ENCODE results near the gene WIPF2. TPM values are rescaled to one million over a fixed set of nuclear protein-coding genes. Genes with fewer than 3 reads are reported as not detected.

The WIPF2 gene
- total RNA-seq, 1 donor, result 11.2 TPM

DNA sequence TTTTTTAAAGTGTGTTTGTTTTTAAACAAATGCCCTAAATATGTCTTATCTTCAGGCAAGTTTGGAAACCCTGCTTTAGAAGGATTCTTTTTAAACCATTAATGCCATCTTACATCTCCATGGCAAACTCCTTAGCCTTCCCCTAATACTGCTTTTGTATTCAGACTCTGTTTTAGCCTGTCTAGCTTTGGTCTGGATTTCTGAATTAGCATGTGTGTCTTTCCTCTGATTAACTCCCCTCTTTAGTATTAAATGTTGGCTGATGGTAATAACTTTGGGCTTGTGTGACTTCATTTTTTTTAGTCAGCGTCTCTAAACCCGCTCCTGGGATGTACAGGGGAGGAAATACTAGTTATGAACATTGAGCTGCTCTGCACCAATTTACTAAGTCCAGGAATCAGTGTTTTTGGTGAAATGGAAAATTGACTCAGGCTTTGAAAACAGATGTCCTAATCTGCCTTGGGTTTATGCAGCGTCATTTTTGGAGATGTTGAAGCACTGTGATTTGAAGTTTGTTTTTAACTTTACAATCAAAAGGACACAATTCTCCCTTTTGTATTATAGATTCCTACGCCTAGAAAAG, 22.2 kb downstream of the WIPF2 start:
- no peak for DNase-seq (ENCODE audit: low read depth)
- TF ChIP-seq, protein P1, sequence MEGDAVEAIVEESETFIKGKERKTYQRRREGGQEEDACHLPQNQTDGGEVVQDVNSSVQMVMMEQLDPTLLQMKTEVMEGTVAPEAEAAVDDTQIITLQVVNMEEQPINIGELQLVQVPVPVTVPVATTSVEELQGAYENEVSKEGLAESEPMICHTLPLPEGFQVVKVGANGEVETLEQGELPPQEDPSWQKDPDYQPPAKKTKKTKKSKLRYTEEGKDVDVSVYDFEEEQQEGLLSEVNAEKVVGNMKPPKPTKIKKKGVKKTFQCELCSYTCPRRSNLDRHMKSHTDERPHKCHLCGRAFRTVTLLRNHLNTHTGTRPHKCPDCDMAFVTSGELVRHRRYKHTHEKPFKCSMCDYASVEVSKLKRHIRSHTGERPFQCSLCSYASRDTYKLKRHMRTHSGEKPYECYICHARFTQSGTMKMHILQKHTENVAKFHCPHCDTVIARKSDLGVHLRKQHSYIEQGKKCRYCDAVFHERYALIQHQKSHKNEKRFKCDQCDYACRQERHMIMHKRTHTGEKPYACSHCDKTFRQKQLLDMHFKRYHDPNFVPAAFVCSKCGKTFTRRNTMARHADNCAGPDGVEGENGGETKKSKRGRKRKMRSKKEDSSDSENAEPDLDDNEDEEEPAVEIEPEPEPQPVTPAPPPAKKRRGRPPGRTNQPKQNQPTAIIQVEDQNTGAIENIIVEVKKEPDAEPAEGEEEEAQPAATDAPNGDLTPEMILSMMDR (IDR thresholded peaks at IDR 0.05; ENCODE audit: insufficient read depth, low read depth, low read length), result no peak
- no peak overlapping the region for H3K4me3 ChIP-seq (ENCODE audit: low read depth, low read length)

DNA sequence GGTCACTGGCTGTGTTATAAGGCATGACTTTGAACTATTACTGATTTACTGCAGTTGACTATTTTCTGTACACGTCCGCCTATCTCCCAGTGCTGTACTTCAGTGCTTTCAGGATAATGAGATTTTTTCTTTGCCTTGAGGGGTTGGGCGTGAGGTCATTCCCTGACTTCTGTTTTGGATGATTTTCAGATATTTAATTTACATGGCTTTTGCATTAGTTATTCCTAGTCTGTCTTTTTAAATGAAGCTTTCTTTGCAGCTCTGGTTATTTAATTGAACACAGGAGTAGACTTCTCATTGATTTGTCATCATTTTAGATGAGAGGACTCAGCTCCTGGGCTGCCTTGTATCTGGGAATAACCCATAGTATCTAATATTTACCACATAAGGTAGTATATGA, 23.7 kb downstream of the WIPF2 start:
- H3K4me3 ChIP-seq (ENCODE audit: low read depth, low read length), result no peak overlapping the region
- peak; percentile 16 for DNase-seq (ENCODE audit: low read depth)
- TF ChIP-seq, protein P1 (IDR thresholded peaks at IDR 0.05; ENCODE audit: insufficient read depth, low read depth, low read length), result no peak

DNA sequence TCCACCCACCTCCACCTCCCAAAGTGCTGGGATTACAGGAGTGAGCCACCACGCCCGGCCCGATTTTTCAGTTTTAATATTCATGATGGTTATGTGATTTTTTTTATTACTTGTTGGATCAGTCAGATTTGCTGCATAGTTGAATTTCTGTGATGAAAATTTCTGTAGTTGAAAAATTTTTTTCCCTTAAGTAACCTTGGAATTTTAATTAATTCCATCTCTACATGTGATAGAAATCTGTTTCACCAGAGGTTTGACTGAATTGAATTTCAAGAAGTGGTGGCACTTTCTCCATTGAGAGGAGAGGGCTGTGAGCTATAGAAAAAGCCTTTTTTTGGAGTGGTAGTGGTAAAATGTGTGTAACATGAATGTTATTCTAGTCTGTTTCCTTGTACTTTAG, 24.7 kb downstream of the WIPF2 start:
- TF ChIP-seq, protein P1 (IDR thresholded peaks at IDR 0.05; ENCODE audit: insufficient read depth, low read depth, low read length), result no peak
- no peak overlapping the region for H3K4me3 ChIP-seq (ENCODE audit: low read depth, low read length)
- DNase-seq (ENCODE audit: low read depth), result no peak

DNA sequence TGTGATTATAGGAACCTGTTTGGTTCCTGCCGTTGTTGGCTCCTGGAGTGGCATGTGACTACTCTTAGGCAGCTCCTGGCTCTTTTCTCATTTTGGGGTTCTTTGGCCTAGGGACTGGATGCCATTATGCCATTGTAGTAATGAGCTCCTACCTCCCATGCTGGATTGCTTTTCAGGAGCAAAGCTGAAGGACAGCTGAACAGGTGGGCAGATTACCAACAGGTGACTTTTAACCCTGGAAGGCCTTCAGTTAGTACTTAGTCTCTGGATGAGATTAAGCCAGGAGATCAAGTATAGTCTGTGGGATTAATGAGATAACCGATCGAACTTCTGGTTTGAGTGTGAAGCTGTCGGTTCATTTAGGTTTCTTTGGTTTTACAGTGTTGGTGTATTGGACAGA, 25.2 kb downstream of the WIPF2 start:
- H3K4me3 ChIP-seq (ENCODE audit: low read depth, low read length), result no peak overlapping the region
- TF ChIP-seq, protein P1 (IDR thresholded peaks at IDR 0.05; ENCODE audit: insufficient read depth, low read depth, low read length), result no peak
- DNase-seq (ENCODE audit: low read depth), result no peak

DNA sequence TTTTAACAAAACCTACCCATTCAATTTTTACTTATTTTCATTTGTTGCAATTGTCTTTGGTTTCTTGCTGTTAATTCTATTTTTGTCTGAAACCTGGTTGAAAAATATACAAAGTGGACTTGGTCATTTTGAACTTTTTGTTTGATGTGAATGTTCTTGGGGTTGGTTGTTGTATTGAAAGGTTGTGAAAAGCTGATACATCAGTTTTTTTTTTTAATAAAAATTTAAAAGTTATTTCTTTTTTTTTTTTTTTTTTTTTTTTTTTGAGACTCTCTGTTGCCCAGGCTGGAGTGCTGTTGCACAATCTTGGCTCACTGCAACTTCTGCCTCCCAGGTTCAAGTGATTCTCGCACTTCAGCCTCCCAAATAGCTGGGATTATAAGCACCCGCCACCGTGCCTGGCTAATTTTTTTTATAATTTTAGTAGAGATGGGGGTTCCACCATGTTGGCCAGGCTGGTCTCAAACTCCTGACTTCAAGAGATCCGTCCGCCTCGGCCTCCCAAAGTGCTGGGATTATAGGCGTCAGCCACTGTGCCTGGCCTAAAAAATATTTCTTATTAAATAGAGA, 28.9 kb downstream of the WIPF2 start:
- DNase-seq (ENCODE audit: low read depth), result no peak
- no peak overlapping the region for H3K4me3 ChIP-seq (ENCODE audit: low read depth, low read length)
- TF ChIP-seq, protein P1 (IDR thresholded peaks at IDR 0.05; ENCODE audit: insufficient read depth, low read depth, low read length), result no peak

DNA sequence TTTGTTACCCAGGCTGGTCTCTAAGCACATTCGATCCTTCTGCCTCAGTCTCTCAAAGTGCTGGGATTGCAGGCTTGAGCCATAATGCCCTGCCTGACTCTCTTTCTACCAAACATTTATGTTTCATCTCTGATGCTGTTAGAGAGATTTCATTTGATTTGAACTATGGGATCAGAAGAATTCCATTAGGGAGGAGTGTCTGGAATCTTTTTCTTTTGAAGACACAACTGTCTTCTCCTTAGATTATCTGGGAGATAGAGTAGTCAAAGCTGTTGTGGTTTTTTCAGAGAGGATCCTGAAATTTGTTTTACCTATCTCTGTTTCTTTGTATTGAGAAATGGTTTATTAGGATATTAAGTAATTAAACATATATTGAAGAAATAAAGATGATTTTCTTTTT, 29.4 kb downstream of the WIPF2 start:
- TF ChIP-seq, protein P1 (IDR thresholded peaks at IDR 0.05; ENCODE audit: insufficient read depth, low read depth, low read length), result no peak
- H3K4me3 ChIP-seq (ENCODE audit: low read depth, low read length), result no peak overlapping the region
- DNase-seq (ENCODE audit: low read depth), result no peak

DNA sequence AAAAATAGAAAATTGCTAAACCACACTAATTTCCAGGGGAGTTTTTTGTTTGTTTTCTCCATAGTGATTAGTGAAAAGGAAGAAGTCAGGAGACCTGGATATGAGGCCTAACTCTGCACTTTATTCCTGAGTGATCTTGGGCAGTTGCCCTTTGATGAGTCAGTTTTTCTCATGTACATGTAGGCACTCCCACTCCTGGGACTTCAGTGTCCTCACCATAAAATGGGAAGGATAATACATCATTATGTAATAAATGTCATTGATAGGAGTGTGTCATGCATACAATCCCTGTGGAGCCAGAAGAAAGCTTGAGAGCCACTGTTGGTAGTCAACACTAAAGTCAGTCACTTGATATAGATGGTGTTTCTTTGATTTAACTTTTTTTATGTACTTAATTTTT, 32.5 kb downstream of the WIPF2 start:
- no peak overlapping the region for H3K4me3 ChIP-seq (ENCODE audit: low read depth, low read length)
- TF ChIP-seq, protein P1 (IDR thresholded peaks at IDR 0.05; ENCODE audit: insufficient read depth, low read depth, low read length), result no peak
- DNase-seq (ENCODE audit: low read depth), result peak; percentile 90
